HCT116 (cell line): ENCODE measurements around the gene CTRB2.

ENCODE experiments used
- CEBPB ChIP-seq: IDR thresholded peaks from 2 replicates; pipeline ENCODE4 v1.6.1; 2012; ENCODE audit warnings: low read depth
- CTCF ChIP-seq, 3 experiments: fragments of 200-600 bp in 1 of 3; sonication (generic) in 1 of 3; IDR thresholded peaks in 2 of 3; conservative IDR thresholded peaks in 1 of 3; 2 replicates each; pipeline ENCODE4 v1.5.1; 2012 to 2017; ENCODE audit warnings: low read depth in 2 of 3, low read length in 2 of 3, antibody characterized with exemption in 1 of 3, borderline replicate concordance in 1 of 3, control low read depth in 1 of 3, mild to moderate bottlenecking in 1 of 3, mixed read lengths in 1 of 3, mixed run types in 1 of 3, moderate library complexity in 1 of 3; ENCODE audit not compliant: insufficient read depth in 1 of 3
- EZH2 ChIP-seq: fragments of 200-600 bp; sonication (generic); IDR thresholded peaks from 2 replicates; pipeline ENCODE4 v1.6.1; 2017; ENCODE audit warnings: antibody characterized with exemption, mixed run types
- MAX ChIP-seq: IDR thresholded peaks from 2 replicates; pipeline ENCODE4 v1.6.1; 2012
- POLR2A ChIP-seq: IDR thresholded peaks from 2 replicates; pipeline ENCODE4 v1.7.0; 2011; ENCODE audit warnings: borderline replicate concordance; ENCODE audit not compliant: insufficient read depth, insufficient read length; ENCODE audit errors: extremely low read depth
- RAD21 ChIP-seq: IDR thresholded peaks from 2 replicates; pipeline ENCODE4 v1.6.1; 2012; ENCODE audit warnings: low read depth, mild to moderate bottlenecking
- TCF7L2 ChIP-seq: IDR thresholded peaks from 2 replicates; pipeline ENCODE4 v1.7.0; 2011; ENCODE audit warnings: borderline replicate concordance, inconsistent platforms; ENCODE audit not compliant: insufficient read depth, insufficient read length; ENCODE audit errors: extremely low read depth
- ZNF274 ChIP-seq: fragments of 200-500 bp; sonication (Bioruptor generic); IDR thresholded peaks from 2 replicates; pipeline ENCODE4 v1.6.1; 2014; ENCODE audit warnings: mild to moderate bottlenecking, low read depth, low read length, inconsistent platforms
- TF ChIP-seq, protein P1 (sequence below): IDR thresholded peaks from 2 replicates; pipeline ENCODE4 v1.6.1; 2011; ENCODE audit warnings: mild to moderate bottlenecking, low read length, moderate library complexity; ENCODE audit not compliant: insufficient replicate concordance; ENCODE audit errors: extremely low read depth

GRCh38 chr16:75229172-75230031 lies 22.4 kb upstream of the CTRB2 start:
- TF ChIP-seq CTCF (IDR thresholded peaks at IDR 0.05 in 2 of 3, conservative IDR thresholded peaks at IDR 0.05 in 1 of 3; ENCODE audit: borderline replicate concordance in 1 of 3, insufficient read depth in 1 of 3, low read depth in 2 of 3, low read length in 2 of 3) (no peak), RAD21 (no peak), MAX (no peak), POLR2A (no peak), CEBPB (no peak), EZH2 (no peak), ZNF274 (no peak), TCF7L2 (no peak)
- TF ChIP-seq, protein P1, sequence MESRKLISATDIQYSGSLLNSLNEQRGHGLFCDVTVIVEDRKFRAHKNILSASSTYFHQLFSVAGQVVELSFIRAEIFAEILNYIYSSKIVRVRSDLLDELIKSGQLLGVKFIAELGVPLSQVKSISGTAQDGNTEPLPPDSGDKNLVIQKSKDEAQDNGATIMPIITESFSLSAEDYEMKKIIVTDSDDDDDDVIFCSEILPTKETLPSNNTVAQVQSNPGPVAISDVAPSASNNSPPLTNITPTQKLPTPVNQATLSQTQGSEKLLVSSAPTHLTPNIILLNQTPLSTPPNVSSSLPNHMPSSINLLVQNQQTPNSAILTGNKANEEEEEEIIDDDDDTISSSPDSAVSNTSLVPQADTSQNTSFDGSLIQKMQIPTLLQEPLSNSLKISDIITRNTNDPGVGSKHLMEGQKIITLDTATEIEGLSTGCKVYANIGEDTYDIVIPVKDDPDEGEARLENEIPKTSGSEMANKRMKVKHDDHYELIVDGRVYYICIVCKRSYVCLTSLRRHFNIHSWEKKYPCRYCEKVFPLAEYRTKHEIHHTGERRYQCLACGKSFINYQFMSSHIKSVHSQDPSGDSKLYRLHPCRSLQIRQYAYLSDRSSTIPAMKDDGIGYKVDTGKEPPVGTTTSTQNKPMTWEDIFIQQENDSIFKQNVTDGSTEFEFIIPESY = no peak
